HEK293 (cell line): ENCODE measurements around the gene SH3RF3.

Experiments
- CTCF ChIA-PET: fragments of 350-600 bp; formaldehyde crosslinking; extraction: SDS; loops from one replicate; lab custom pipeline; 2021; ENCODE audit warnings: antibody characterized with exemption; lab: Yijun Ruan, JAX
- POLR2A ChIA-PET: fragments of 300-600 bp; formaldehyde crosslinking; extraction: SDS; loops from one replicate; lab custom pipeline; 2020; ENCODE audit warnings: antibody characterized with exemption, inconsistent platforms; lab: Yijun Ruan, JAX
- H3K27ac ChIP-seq: fragments of 200-500 bp; sonication (Bioruptor generic); 2 replicates; pipeline ENCODE4 v1.5.1; 2014; ENCODE audit warnings: low read depth, low read length, control low read depth, inconsistent platforms; ENCODE audit errors: extremely low read depth
- H3K36me3 ChIP-seq, 2 experiments: fragments of 200-500 bp in 1 of 2; sonication (Bioruptor generic) in 1 of 2; 1 replicate in 1 of 2; 2 replicates in 1 of 2; pipeline ENCODE4 v1.5.1; 2014 to 2017; ENCODE audit warnings: inconsistent platforms in 2 of 2, low read length in 2 of 2; ENCODE audit not compliant: control insufficient read depth in 2 of 2, insufficient read depth in 1 of 2
- H3K4me1 ChIP-seq: fragments of 200-500 bp; sonication (Bioruptor generic); 2 replicates; pipeline ENCODE4 v1.5.1; 2014; ENCODE audit warnings: mild to moderate bottlenecking, low read length, inconsistent platforms; ENCODE audit not compliant: control insufficient read depth, insufficient read depth
- H3K4me3 ChIP-seq: 2 replicates; pipeline ENCODE4 v1.5.1; 2011; ENCODE audit warnings: low read depth, mild to moderate bottlenecking, control low read depth, low read length, moderate library complexity
- H3K9me3 ChIP-seq: fragments of 200-500 bp; sonication (Bioruptor generic); 2 replicates; pipeline ENCODE4 v1.5.1; 2014; ENCODE audit warnings: low read depth, low read length, inconsistent platforms; ENCODE audit not compliant: control insufficient read depth, insufficient read depth
- GFI1B ChIP-seq: fragments of 450-650 bp; formaldehyde crosslinking; IDR thresholded peaks from 2 replicates; pipeline ENCODE4 v1.5.1; 2016; ENCODE audit warnings: missing biosample characterization, missing genetic modification characterization
- GLIS1 ChIP-seq: fragments of 450-650 bp; formaldehyde crosslinking; IDR thresholded peaks from 2 replicates; pipeline ENCODE4 v1.5.1; 2016; ENCODE audit warnings: missing biosample characterization, missing genetic modification characterization
- MZF1 ChIP-seq: fragments of 450-650 bp; formaldehyde crosslinking; IDR thresholded peaks from 2 replicates; pipeline ENCODE4 v1.5.1; 2017; ENCODE audit warnings: missing biosample characterization, missing genetic modification characterization, borderline replicate concordance
- RBAK ChIP-seq: fragments of 450-650 bp; formaldehyde crosslinking; IDR thresholded peaks from 2 replicates; pipeline ENCODE4 v1.5.1; 2016; ENCODE audit warnings: missing biosample characterization, missing genetic modification characterization
- SCRT2 ChIP-seq: fragments of 450-650 bp; formaldehyde crosslinking; IDR thresholded peaks from 2 replicates; pipeline ENCODE4 v1.5.1; 2016; ENCODE audit warnings: missing biosample characterization, missing genetic modification characterization
- YY1 ChIP-seq: fragments of 450-650 bp; formaldehyde crosslinking; IDR thresholded peaks from 2 replicates; pipeline ENCODE4 v1.5.1; 2018; ENCODE audit warnings: missing biosample characterization, missing genetic modification characterization
- YY2 ChIP-seq: fragments of 450-650 bp; formaldehyde crosslinking; IDR thresholded peaks from 2 replicates; pipeline ENCODE4 v1.5.1; 2016; ENCODE audit warnings: missing biosample characterization, missing genetic modification characterization
- ZBTB8A ChIP-seq: fragments of 450-650 bp; formaldehyde crosslinking; IDR thresholded peaks from 2 replicates; pipeline ENCODE4 v1.5.1; 2016; ENCODE audit warnings: missing biosample characterization, missing genetic modification characterization
- ZFP37 ChIP-seq: fragments of 450-650 bp; formaldehyde crosslinking; IDR thresholded peaks from 2 replicates; pipeline ENCODE4 v1.5.1; 2016; ENCODE audit warnings: missing biosample characterization, missing genetic modification characterization
- ZFP69B ChIP-seq: fragments of 450-650 bp; formaldehyde crosslinking; IDR thresholded peaks from 2 replicates; pipeline ENCODE4 v1.5.1; 2016; ENCODE audit warnings: missing biosample characterization, missing genetic modification characterization
- ZNF16 ChIP-seq: fragments of 450-650 bp; formaldehyde crosslinking; IDR thresholded peaks from 2 replicates; pipeline ENCODE4 v1.5.1; 2016; ENCODE audit warnings: low read depth, missing biosample characterization, missing genetic modification characterization
- ZNF223 ChIP-seq: fragments of 450-650 bp; formaldehyde crosslinking; IDR thresholded peaks from 2 replicates; pipeline ENCODE4 v1.5.1; 2016; ENCODE audit warnings: missing biosample characterization, missing genetic modification characterization
- ZNF341 ChIP-seq: fragments of 450-650 bp; formaldehyde crosslinking; IDR thresholded peaks from 2 replicates; pipeline ENCODE4; 2016; ENCODE audit warnings: low read depth, missing biosample characterization, missing genetic modification characterization
- ZNF510 ChIP-seq: fragments of 450-650 bp; formaldehyde crosslinking; IDR thresholded peaks from 2 replicates; pipeline ENCODE4 v1.5.1; 2018; ENCODE audit warnings: mild to moderate bottlenecking, missing genetic modification characterization, missing biosample characterization; ENCODE audit not compliant: insufficient replicate concordance
- ZNF558 ChIP-seq: fragments of 450-650 bp; formaldehyde crosslinking; IDR thresholded peaks from 2 replicates; pipeline ENCODE4 v1.5.1; 2016; ENCODE audit warnings: missing biosample characterization, missing genetic modification characterization
- ZNF596 ChIP-seq: fragments of 450-650 bp; IDR thresholded peaks from 2 replicates; pipeline ENCODE4 v1.5.0; 2018; ENCODE audit warnings: missing biosample characterization, mild to moderate bottlenecking, missing genetic modification characterization, moderate library complexity
- ZNF677 ChIP-seq: fragments of 450-650 bp; IDR thresholded peaks from 2 replicates; pipeline ENCODE4 v1.5.0; 2018; ENCODE audit warnings: missing biosample characterization, mild to moderate bottlenecking, missing genetic modification characterization, moderate library complexity
- ZNF843 ChIP-seq: fragments of 450-650 bp; formaldehyde crosslinking; IDR thresholded peaks from 2 replicates; pipeline ENCODE4 v1.5.1; 2016; ENCODE audit warnings: missing biosample characterization, missing genetic modification characterization
- TF ChIP-seq, protein P1 (sequence below): fragments of 450-650 bp; formaldehyde crosslinking; IDR thresholded peaks from 2 replicates; pipeline ENCODE4 v1.5.1; 2016; ENCODE audit warnings: missing biosample characterization, missing genetic modification characterization, borderline replicate concordance
- TF ChIP-seq, protein P2 (sequence below): fragments of 450-650 bp; formaldehyde crosslinking; IDR thresholded peaks from 2 replicates; pipeline ENCODE4 v1.5.1; 2016; ENCODE audit warnings: missing biosample characterization, missing genetic modification characterization
- TF ChIP-seq, protein P3 (sequence below): fragments of 450-650 bp; formaldehyde crosslinking; IDR thresholded peaks from 2 replicates; pipeline ENCODE4 v1.5.1; 2016; ENCODE audit warnings: missing biosample characterization, missing genetic modification characterization
- TF ChIP-seq, protein P4 (sequence below): fragments of 450-650 bp; formaldehyde crosslinking; optimal IDR thresholded peaks from 2 replicates; pipeline ENCODE3; 2016; ENCODE audit warnings: missing biosample characterization, mild to moderate bottlenecking, missing genetic modification characterization

The SH3RF3 gene

DNA sequence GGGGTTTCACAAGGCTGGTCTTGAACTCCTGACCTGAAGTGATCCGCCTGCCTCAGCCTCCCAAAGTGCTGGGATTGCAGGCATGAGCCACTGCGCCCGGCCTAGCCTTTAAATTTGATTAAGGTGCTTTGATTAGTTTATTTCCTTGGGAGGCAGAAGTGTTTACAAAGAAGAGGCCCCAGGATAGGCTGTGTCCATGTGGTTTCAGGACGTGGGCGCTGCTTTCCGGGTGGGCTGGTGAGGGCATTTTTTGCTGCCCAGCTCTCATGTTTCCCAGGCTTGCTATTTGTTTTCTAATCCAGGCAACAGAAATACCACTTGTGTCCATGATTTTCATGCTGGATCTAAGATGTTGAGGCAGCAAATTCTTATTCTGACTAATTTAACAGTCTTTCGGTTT, 124.2 kb downstream of the SH3RF3 start:
- ChIA-PET POLR2A (no interaction called here), CTCF (interaction anchor here (0.7 kb wide), 1 partner anchor 163 kb away, joined by 3 read pairs; no protein-coding TSS in a partner anchor)
- Histone ChIP-seq H3K36me3 (no peaks in the 10 kb centered on the region), H3K4me1 (no peaks in the 10 kb centered on the region), H3K4me3 (no peak overlapping the region), H3K27ac (no peak overlapping the region), H3K9me3 (no peaks in the 10 kb centered on the region)
- TF ChIP-seq GFI1B (tag by site-specific recombination) (no peak), YY1 (tag by site-specific recombination) (no peak), ZNF341 (tag by site-specific recombination) (no peak), GLIS1 (no peak), ZFP69B (tag by site-specific recombination) (no peak), ZNF596 (tag by site-specific recombination) (no peak), ZBTB8A (tag by site-specific recombination) (no peak)
- TF ChIP-seq, protein P1, sequence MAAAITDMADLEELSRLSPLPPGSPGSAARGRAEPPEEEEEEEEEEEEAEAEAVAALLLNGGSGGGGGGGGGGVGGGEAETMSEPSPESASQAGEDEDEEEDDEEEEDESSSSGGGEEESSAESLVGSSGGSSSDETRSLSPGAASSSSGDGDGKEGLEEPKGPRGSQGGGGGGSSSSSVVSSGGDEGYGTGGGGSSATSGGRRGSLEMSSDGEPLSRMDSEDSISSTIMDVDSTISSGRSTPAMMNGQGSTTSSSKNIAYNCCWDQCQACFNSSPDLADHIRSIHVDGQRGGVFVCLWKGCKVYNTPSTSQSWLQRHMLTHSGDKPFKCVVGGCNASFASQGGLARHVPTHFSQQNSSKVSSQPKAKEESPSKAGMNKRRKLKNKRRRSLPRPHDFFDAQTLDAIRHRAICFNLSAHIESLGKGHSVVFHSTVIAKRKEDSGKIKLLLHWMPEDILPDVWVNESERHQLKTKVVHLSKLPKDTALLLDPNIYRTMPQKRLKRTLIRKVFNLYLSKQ = no peak
- TF ChIP-seq, protein P2, sequence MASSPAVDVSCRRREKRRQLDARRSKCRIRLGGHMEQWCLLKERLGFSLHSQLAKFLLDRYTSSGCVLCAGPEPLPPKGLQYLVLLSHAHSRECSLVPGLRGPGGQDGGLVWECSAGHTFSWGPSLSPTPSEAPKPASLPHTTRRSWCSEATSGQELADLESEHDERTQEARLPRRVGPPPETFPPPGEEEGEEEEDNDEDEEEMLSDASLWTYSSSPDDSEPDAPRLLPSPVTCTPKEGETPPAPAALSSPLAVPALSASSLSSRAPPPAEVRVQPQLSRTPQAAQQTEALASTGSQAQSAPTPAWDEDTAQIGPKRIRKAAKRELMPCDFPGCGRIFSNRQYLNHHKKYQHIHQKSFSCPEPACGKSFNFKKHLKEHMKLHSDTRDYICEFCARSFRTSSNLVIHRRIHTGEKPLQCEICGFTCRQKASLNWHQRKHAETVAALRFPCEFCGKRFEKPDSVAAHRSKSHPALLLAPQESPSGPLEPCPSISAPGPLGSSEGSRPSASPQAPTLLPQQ (tag by site-specific recombination) = no peak

DNA sequence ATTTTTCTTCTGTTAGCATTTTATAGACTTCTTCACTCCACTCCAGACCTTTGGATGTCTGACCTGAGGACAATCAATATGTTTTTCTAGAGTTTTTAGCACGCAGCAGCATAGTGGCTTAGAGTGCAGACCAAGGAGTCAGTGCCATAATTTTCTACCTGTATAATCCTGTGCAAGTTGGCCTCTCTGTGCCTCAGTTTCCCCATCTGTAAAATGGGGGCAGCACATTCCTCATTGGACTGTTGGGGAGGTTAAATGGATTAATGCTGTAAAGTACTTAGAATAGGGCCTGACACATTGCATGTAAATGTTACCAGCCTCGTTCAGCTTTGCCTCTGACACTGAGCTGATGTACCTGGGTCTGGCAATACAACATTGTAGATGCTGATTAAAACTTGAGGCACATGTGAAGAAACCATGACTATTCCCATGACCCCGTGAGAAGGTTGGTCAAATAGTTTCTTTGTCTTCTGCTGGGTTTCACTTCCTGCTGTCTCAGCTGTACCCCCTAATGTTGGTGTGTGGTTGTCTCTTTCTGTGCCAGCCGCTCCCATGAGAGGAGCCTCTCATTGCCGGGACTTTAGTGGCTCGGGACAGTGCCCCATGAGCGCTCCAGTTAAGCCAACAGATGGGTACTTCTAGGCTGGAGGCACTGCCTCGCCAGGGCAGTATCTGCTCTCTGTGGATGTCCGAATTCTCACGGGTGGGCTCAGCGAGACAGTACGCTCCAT, 125.3 kb downstream of the SH3RF3 start:
- Histone ChIP-seq H3K4me3 (no peak overlapping the region), H3K27ac (no peak overlapping the region), H3K4me1 (no peaks in the 10 kb centered on the region), H3K9me3 (no peaks in the 10 kb centered on the region), H3K36me3 (no peaks in the 10 kb centered on the region)
- ChIA-PET POLR2A (no interaction called here), CTCF (no interaction called here)
- no peak for TF ChIP-seq RBAK
- TF ChIP-seq ZNF596 (tag by site-specific recombination) = no peak
- no peak for TF ChIP-seq ZNF16
- no peak for TF ChIP-seq ZFP37 (tag by site-specific recombination)
- TF ChIP-seq ZNF843 (tag by site-specific recombination) = no peak

DNA sequence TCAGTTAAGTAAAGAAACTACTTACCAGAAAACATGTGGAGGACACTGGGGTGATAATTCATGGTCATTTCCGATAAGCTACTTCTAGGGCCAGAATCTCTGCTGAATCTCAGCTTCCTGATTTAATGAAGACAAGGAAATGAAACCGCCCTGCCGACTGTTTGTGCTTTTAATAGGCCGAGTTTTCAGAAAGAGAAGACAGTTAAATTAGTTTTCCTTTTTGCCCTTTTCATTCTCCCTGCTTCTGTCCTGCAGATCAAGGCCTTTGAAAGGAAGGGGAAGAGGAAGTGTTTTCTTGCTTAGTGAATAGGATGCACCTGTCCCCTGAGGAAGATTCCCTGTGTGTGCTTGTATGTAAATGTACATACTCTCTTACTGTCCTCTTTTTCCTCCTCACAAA, 126.6 kb downstream of the SH3RF3 start:
- Histone ChIP-seq H3K4me3 (no peak overlapping the region), H3K27ac (no peak overlapping the region), H3K36me3 (no peaks in the 10 kb centered on the region), H3K9me3 (no peaks in the 10 kb centered on the region), H3K4me1 (0 out of 2 replicates have a peak, but pooled peaks cover under 1% of the 10 kb centered on the region)
- TF ChIP-seq ZNF677 (no peak), ZNF223 (tag by site-specific recombination) (no peak), ZNF558 (no peak)
- ChIA-PET CTCF (no interaction called here), POLR2A (no interaction called here)

DNA sequence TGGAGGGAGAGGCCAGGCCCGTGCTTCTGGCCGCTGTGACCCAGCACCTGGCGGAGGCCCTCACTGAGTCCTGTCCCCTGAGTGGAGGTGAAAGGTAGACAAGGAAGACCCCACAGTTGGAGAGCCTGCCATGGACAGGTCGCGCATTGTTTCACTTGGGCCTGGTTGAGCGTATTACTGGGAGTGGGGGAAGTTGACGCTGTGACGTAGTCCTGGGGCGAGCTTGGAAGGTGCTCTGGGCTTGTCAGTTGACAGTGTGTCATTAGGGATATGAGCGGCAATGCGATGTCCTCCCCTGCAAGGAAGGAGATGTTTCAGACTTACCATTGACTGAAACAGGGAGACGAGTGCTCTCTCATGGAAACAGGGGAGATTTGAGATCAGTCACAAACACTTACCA, 127.1 kb downstream of the SH3RF3 start:
- Histone ChIP-seq H3K36me3 (no peaks in the 10 kb centered on the region), H3K27ac (no peak overlapping the region), H3K9me3 (no peaks in the 10 kb centered on the region), H3K4me3 (no peak overlapping the region), H3K4me1 (peaks cover 5% of the 10 kb centered on the region; the same call in 1 of the 2 replicates)
- ChIA-PET CTCF (interaction anchor here (0.6 kb wide), 1 partner anchor 194 kb away, joined by 3 read pairs; no protein-coding TSS in a partner anchor), POLR2A (no interaction called here)
- TF ChIP-seq, protein P3, sequence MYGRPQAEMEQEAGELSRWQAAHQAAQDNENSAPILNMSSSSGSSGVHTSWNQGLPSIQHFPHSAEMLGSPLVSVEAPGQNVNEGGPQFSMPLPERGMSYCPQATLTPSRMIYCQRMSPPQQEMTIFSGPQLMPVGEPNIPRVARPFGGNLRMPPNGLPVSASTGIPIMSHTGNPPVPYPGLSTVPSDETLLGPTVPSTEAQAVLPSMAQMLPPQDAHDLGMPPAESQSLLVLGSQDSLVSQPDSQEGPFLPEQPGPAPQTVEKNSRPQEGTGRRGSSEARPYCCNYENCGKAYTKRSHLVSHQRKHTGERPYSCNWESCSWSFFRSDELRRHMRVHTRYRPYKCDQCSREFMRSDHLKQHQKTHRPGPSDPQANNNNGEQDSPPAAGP (tag by site-specific recombination) = no peak
- TF ChIP-seq SCRT2 (tag by site-specific recombination) (no peak), YY2 (no peak), ZNF510 (tag by site-specific recombination) (no peak), MZF1 (tag by site-specific recombination) (no peak)
- TF ChIP-seq, protein P4, sequence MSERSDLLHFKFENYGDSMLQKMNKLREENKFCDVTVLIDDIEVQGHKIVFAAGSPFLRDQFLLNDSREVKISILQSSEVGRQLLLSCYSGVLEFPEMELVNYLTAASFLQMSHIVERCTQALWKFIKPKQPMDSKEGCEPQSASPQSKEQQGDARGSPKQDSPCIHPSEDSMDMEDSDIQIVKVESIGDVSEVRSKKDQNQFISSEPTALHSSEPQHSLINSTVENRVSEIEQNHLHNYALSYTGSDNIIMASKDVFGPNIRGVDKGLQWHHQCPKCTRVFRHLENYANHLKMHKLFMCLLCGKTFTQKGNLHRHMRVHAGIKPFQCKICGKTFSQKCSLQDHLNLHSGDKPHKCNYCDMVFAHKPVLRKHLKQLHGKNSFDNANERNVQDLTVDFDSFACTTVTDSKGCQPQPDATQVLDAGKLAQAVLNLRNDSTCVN (tag by site-specific recombination) = no peak
